Measurements from ENCODE around the gene FCGBP.
"Not testable (repeated sequence)": the region's sequence is repeated elsewhere in the genome, so short reads cannot be mapped to it uniquely, and the experiment has no call there.

Gene FCGBP

GRCh38 chr19:39897511-39898245, 36.8 kb downstream of the FCGBP start:
- peak; percentile 58 for TF ChIP-seq CTCF (IDR thresholded peaks at IDR 0.05; ENCODE audit: insufficient read depth, low read length, poor library complexity, severe bottlenecking)
- not testable (repeated sequence) for DNase-seq (ENCODE audit: extremely low read depth, insufficient read length)

GRCh38 chr19:39895096-39895495, 39.3 kb downstream of the FCGBP start:
- not testable (repeated sequence) for H3K36me3 ChIP-seq (ENCODE audit: control insufficient read depth, insufficient read depth, low read length); DNase-seq (ENCODE audit: extremely low read depth, insufficient read length); H3K4me3 ChIP-seq (replicated peaks; ENCODE audit: low read depth, low read length); H3K27me3 ChIP-seq (replicated peaks; ENCODE audit: control insufficient read depth, insufficient read depth, low read length)

More at GRCh38 chr19:39897511-39898245, 36.8 kb downstream of the FCGBP start:
- not testable (repeated sequence) for H3K36me3 ChIP-seq (ENCODE audit: control insufficient read depth, insufficient read depth, low read length); H3K4me3 ChIP-seq (replicated peaks; ENCODE audit: low read depth, low read length); H3K27me3 ChIP-seq (replicated peaks; ENCODE audit: control insufficient read depth, insufficient read depth, low read length)

GRCh38 chr19:39894236-39894606, 40.2 kb downstream of the FCGBP start:
- H3K27me3 ChIP-seq (replicated peaks; ENCODE audit: control insufficient read depth, insufficient read depth, low read length); H3K4me3 ChIP-seq (replicated peaks; ENCODE audit: low read depth, low read length); DNase-seq (ENCODE audit: extremely low read depth, insufficient read length); H3K36me3 ChIP-seq (ENCODE audit: control insufficient read depth, insufficient read depth, low read length): not testable (repeated sequence)

GRCh38 chr19:39893366-39894235, 40.8 kb downstream of the FCGBP start:
- not testable (repeated sequence) for H3K36me3 ChIP-seq (ENCODE audit: control insufficient read depth, insufficient read depth, low read length); H3K4me3 ChIP-seq (replicated peaks; ENCODE audit: low read depth, low read length); DNase-seq (ENCODE audit: extremely low read depth, insufficient read length); H3K27me3 ChIP-seq (replicated peaks; ENCODE audit: control insufficient read depth, insufficient read depth, low read length)

- not testable (repeated sequence) for H3K4me3 ChIP-seq (replicated peaks; ENCODE audit: low read depth, low read length); H3K36me3 ChIP-seq (ENCODE audit: control insufficient read depth, insufficient read depth, low read length)
Measured at GRCh38 chr19:39892506-39892902, 41.9 kb downstream of the FCGBP start.

GRCh38 chr19:39891660-39892505, 42.6 kb downstream of the FCGBP start:
- not testable (repeated sequence) for H3K4me3 ChIP-seq (replicated peaks; ENCODE audit: low read depth, low read length); H3K36me3 ChIP-seq (ENCODE audit: control insufficient read depth, insufficient read depth, low read length); H3K27me3 ChIP-seq (replicated peaks; ENCODE audit: control insufficient read depth, insufficient read depth, low read length); DNase-seq (ENCODE audit: extremely low read depth, insufficient read length)

More at GRCh38 chr19:39892506-39892902, 41.9 kb downstream of the FCGBP start:
- not testable (repeated sequence) for H3K27me3 ChIP-seq (replicated peaks; ENCODE audit: control insufficient read depth, insufficient read depth, low read length); DNase-seq (ENCODE audit: extremely low read depth, insufficient read length)

- no peak for TF ChIP-seq CTCF (IDR thresholded peaks at IDR 0.05; ENCODE audit: insufficient read depth, low read length, poor library complexity, severe bottlenecking)
- Histone ChIP-seq H3K4me3 (replicated peaks; ENCODE audit: low read depth, low read length) (no peak overlapping the region), H3K36me3 (ENCODE audit: control insufficient read depth, insufficient read depth, low read length) (no peaks in the 10 kb centered on the region), H3K27me3 (replicated peaks; ENCODE audit: control insufficient read depth, insufficient read depth, low read length) (no peaks in the 10 kb centered on the region; the same call in 1 of the 2 replicates)
- DNase-seq (ENCODE audit: extremely low read depth, insufficient read length): no peak
Measured at GRCh38 chr19:39890755-39891551, 43.5 kb downstream of the FCGBP start.

- not testable (repeated sequence) for H3K27me3 ChIP-seq (replicated peaks; ENCODE audit: control insufficient read depth, insufficient read depth, low read length); H3K4me3 ChIP-seq (replicated peaks; ENCODE audit: low read depth, low read length); H3K36me3 ChIP-seq (ENCODE audit: control insufficient read depth, insufficient read depth, low read length); DNase-seq (ENCODE audit: extremely low read depth, insufficient read length)
Measured at GRCh38 chr19:39889872-39890754, 44.3 kb downstream of the FCGBP start.

- not testable (repeated sequence) for H3K4me3 ChIP-seq (replicated peaks; ENCODE audit: low read depth, low read length); DNase-seq (ENCODE audit: extremely low read depth, insufficient read length)
Measured at GRCh38 chr19:39887456-39887951, 46.9 kb downstream of the FCGBP start.

More at GRCh38 chr19:39887456-39887951, 46.9 kb downstream of the FCGBP start:
- not testable (repeated sequence) for H3K27me3 ChIP-seq (replicated peaks; ENCODE audit: control insufficient read depth, insufficient read depth, low read length); H3K36me3 ChIP-seq (ENCODE audit: control insufficient read depth, insufficient read depth, low read length)

All from GM06990 (cell line).